ENCODE results near the gene E2F2. TPM values are rescaled to one million over a fixed set of nuclear protein-coding genes. Genes with fewer than 3 reads are reported as not detected.

Gene E2F2
- total and polyA plus RNA-seq, 2 of the 4 experiments (the other 2 are of a cell fraction), result 0.36 to 0.51 TPM

DNA sequence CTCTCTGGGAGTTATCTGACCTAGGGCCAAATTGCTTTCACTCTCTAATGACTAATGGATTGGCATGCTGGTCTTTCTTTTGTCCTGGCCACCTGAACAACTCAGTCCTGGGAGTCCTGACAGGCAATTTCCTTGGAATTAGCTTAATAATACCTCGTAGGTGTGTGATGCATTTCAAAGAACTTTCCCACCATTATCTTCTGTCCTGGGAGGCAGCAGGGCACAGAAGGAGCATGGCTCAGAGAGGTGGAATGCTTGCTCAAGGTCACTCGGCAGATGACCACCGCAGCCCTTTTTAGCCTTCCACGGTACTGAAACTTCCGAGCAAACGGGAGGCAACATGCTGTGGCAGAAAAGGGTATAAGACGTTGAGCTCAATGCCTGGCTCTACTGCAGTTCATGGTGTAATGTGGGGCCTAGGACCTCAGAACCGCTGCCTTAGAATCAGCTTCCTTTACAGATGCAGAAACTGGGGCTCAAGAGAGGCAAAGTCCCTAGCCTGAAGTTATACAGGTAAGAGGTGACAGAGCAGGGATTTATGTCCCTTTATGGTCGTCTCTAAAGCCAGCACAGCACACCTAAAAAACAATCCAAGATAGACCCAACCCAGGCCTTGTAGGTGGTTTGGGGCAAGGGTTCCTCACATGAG lies 25.1 kb upstream of the E2F2 start:
- DNase-seq, result peak; percentile 86
- Histone ChIP-seq H3K36me3 (ENCODE audit: control insufficient read depth, insufficient read depth, low read length) (peaks cover 16% of the 10 kb centered on the region), H3K4me1 (ENCODE audit: control insufficient read depth, insufficient read depth, low read length) (peaks cover 31% of the 10 kb centered on the region), H3K56ac (ENCODE audit: extremely low read depth, insufficient read depth, low read length) (peak overlapping the region; percentile 76), H3K4ac (ENCODE audit: low read depth, low read length) (peak overlapping the region; percentile 95), H4K91ac (ENCODE audit: insufficient read depth, low read depth, low read length) (peak overlapping the region; percentile 96), H3K14ac (replicated peaks; ENCODE audit: low read depth, low read length) (peak overlapping the region; percentile 96), H3K27ac (ENCODE audit: insufficient read depth, low read length) (peak overlapping the region; percentile 62), H4K5ac (ENCODE audit: low read depth, low read length) (peak overlapping the region; percentile 36; the same call in 1 of the 2 replicates), H3K27me3 (ENCODE audit: control insufficient read depth, insufficient read depth, low read length) (no peaks in the 10 kb centered on the region), H2BK20ac (ENCODE audit: low read depth, low read length) (peak overlapping the region; percentile 79), H4K8ac (ENCODE audit: low read depth in 2 of 2, low read length in 2 of 2) (peak overlapping the region; percentile 49 to 89), H3K9me1 (ENCODE audit: insufficient read depth, low read length) (peaks cover 6% of the 10 kb centered on the region; the same call in 1 of the 2 replicates), H3K18ac (ENCODE audit: low read depth, low read length) (no peak overlapping the region; the same call in 1 of the 2 replicates), H2AK9ac (replicated peaks; ENCODE audit: low read depth, low read length, poor library complexity) (peak overlapping the region; percentile 76), H3K79me1 (ENCODE audit: low read depth in 1 of 2, low read length in 2 of 2) (peaks cover 5 to 45% of the 10 kb centered on the region in 2 experiments; a peak in 3 of 4 replicates), H3K4me3 (ENCODE audit: insufficient read depth, low read depth, low read length) (peak overlapping the region; percentile 0; the same call in 1 of the 2 replicates), H2BK120ac (ENCODE audit: low read depth, low read length) (peak overlapping the region; percentile 90), H2AK5ac (ENCODE audit: low read depth, low read length) (peak overlapping the region; percentile 52), H3K4me2 (ENCODE audit: low read depth, low read length) (peak overlapping the region; percentile 93), H2BK5ac (ENCODE audit: low read depth, low read length, poor library complexity, severe bottlenecking) (peak overlapping the region; percentile 85), H3K9ac (ENCODE audit: low read depth, low read length) (peak overlapping the region; percentile 99), H3K23ac (ENCODE audit: low read depth, low read length) (peak overlapping the region; percentile 98), H4K20me1 (ENCODE audit: insufficient read depth, low read length) (peaks cover 42% of the 10 kb centered on the region), H2BK15ac (ENCODE audit: low read depth, low read length) (peak overlapping the region; percentile 3; the same call in 2 of the 3 replicates), H2AFZ (replicated peaks; ENCODE audit: low read length, poor library complexity) (peak overlapping the region; percentile 39), H3K9me3 (ENCODE audit: control insufficient read depth, insufficient read depth, low read length) (no peaks in the 10 kb centered on the region)
- in situ Hi-C loops (cut with MboI; ENCODE audit: low sequenced_read_pairs), result no loop called here
- dilution Hi-C loops (cut with HindIII; ENCODE audit: low sequenced_read_pairs, unreplicated experiment), result no loop called here
- WGBS, 2 experiments (ENCODE audit: extremely low coverage in 2 of 2, insufficient read length in 1 of 2), result no CpG with 5 or more reads among the region's 9 CpGs
- BruUV-seq (replicated peaks), result no TSS peak
- intact Hi-C loops (cut with micrococcal nuclease), result loop anchor here (1.0 to 5.0 kb wide), 2 partner anchors 79 to 136 kb away; partner anchors contain the start of gene RPL11
- ChIA-PET CTCF (interaction anchor here (1.3 to 9.4 kb wide), 3 partner anchors 36 to 80 kb away, joined by 3 to 67 read pairs (median 3); no protein-coding TSS in a partner anchor), POLR2A (ENCODE audit: unreplicated experiment) (interaction anchor here (1.2 to 2.5 kb wide), 2 partner anchors 79 to 81 kb away, joined by 3 to 9 read pairs; no protein-coding TSS in a partner anchor)
- no peak for ATAC-seq (ENCODE audit: low read depth)
- TF ChIP-seq FOS (IDR thresholded peaks at IDR 0.05; ENCODE audit: low read depth, low read length) (0 out of 2 replicates have a peak, but pooled peaks have one; percentile 14), RFX5 (IDR thresholded peaks at IDR 0.05; ENCODE audit: low read depth, low read length) (no peak), CEBPB (IDR thresholded peaks at IDR 0.05; ENCODE audit: low read depth, low read length) (no peak; the same call in 1 of the 2 replicates), SMC3 (IDR thresholded peaks at IDR 0.05; ENCODE audit: low read depth, low read length) (peak; percentile 22), RAD21 (IDR thresholded peaks at IDR 0.05; ENCODE audit: low read length) (peak; percentile 4; the same call in 1 of the 2 replicates), RCOR1 (IDR thresholded peaks at IDR 0.05; ENCODE audit: insufficient replicate concordance, low read length) (peak; percentile 15)
- TF ChIP-seq, protein P1, sequence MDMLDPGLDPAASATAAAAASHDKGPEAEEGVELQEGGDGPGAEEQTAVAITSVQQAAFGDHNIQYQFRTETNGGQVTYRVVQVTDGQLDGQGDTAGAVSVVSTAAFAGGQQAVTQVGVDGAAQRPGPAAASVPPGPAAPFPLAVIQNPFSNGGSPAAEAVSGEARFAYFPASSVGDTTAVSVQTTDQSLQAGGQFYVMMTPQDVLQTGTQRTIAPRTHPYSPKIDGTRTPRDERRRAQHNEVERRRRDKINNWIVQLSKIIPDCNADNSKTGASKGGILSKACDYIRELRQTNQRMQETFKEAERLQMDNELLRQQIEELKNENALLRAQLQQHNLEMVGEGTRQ (IDR thresholded peaks at IDR 0.05; ENCODE audit: low read depth, low read length), result peak; percentile 38; the same call in 1 of the 2 replicates

Data from IMR-90 (cell line).